Caco-2 (cell line): ENCODE data around the gene VWA3A. TPM values are rescaled to one million over a fixed set of nuclear protein-coding genes. Genes with fewer than 3 reads are reported as not detected.

Experiments used
- BruUV-seq: library from RNA; stranded (reverse); fragments of 400-500 nt; replicated peaks from 2 replicates; lab custom pipeline; 2021; lab: Mats Ljungman, UMichigan
- CTCF ChIA-PET: fragments of 300-600 bp; sonication (Branson Sonifier 250); formaldehyde crosslinking; loops from one replicate; lab custom pipeline; 2022; ENCODE audit warnings: antibody characterized with exemption; lab: Charles Lee
- POLR2A ChIA-PET: fragments of 300-600 bp; sonication (Branson Sonifier 250); formaldehyde crosslinking; loops from one replicate; lab custom pipeline; 2022; ENCODE audit warnings: antibody characterized with exemption; lab: Charles Lee
- DNase-seq, 2 experiments: peaks; one replicate each; pipeline versions ENCODE4 v3.0.0 to v3.0.0-alpha.2; 2020 to 2022
- H3K27me3 ChIP-seq: replicated peaks from 2 replicates; pipeline ENCODE4 v1.6.0; 2011; ENCODE audit warnings: low read length; ENCODE audit not compliant: control insufficient read depth, insufficient read depth
- H3K36me3 ChIP-seq: 2 replicates; pipeline ENCODE4 v1.5.1; 2011; ENCODE audit warnings: low read length; ENCODE audit not compliant: control insufficient read depth, insufficient read depth
- H3K4me1 ChIP-seq: fragments of 250-450 bp; sonication (Bioruptor Pico); 2 replicates; pipeline ENCODE4 v1.5.1; 2020; ENCODE audit warnings: mild to moderate bottlenecking
- H3K4me3 ChIP-seq: 2 replicates; pipeline ENCODE4 v1.5.1; 2011; ENCODE audit warnings: low read depth, mild to moderate bottlenecking, control low read depth, low read length
- H3K9me3 ChIP-seq: fragments of 250-450 bp; sonication (Bioruptor Pico); 2 replicates; pipeline ENCODE4 v1.5.1; 2020; ENCODE audit warnings: mild to moderate bottlenecking, moderate library complexity
- H3K27ac Mint-ChIP-seq: one replicate; pipeline ENCODE4 v1.8.0; 2022; ENCODE audit warnings: mixed read lengths; ENCODE audit not compliant: unreplicated experiment
- H3K27me3 Mint-ChIP-seq: one replicate; pipeline ENCODE4 v1.8.0; 2022; ENCODE audit warnings: mixed read lengths; ENCODE audit not compliant: insufficient read depth, unreplicated experiment
- H3K36me3 Mint-ChIP-seq: one replicate; pipeline ENCODE4 v1.8.0; 2022; ENCODE audit warnings: mild to moderate bottlenecking, mixed read lengths; ENCODE audit not compliant: insufficient read depth, unreplicated experiment
- H3K4me1 Mint-ChIP-seq: one replicate; pipeline ENCODE4 v1.8.0; 2022; ENCODE audit warnings: low read depth, mixed read lengths; ENCODE audit not compliant: unreplicated experiment
- H3K4me3 Mint-ChIP-seq: one replicate; pipeline ENCODE4 v1.8.0; 2022; ENCODE audit warnings: mild to moderate bottlenecking, moderate library complexity, mixed read lengths; ENCODE audit not compliant: unreplicated experiment
- H3K9me3 Mint-ChIP-seq: one replicate; pipeline ENCODE4 v1.8.0; 2022; ENCODE audit warnings: mixed read lengths; ENCODE audit not compliant: unreplicated experiment
- CTCF ChIP-seq, 2 experiments: fragments of 200-600 bp in 1 of 2; IDR thresholded peaks; 1 replicate in 1 of 2; 2 replicates in 1 of 2; pipeline versions ENCODE4 v1.5.1 to v1.8.0; 2011 to 2022; ENCODE audit warnings: antibody characterized with exemption in 1 of 2, control low read depth in 1 of 2, inconsistent platforms in 1 of 2, low read depth in 1 of 2, low read length in 1 of 2, mild to moderate bottlenecking in 1 of 2, moderate library complexity in 1 of 2; ENCODE audit not compliant: insufficient read depth in 1 of 2, severe bottlenecking in 1 of 2, unreplicated experiment in 1 of 2
- intact Hi-C: fragments of 100-400 bp; cut with micrococcal nuclease; formaldehyde crosslinking; loops from one replicate; pipeline ENCODE4 v1.10.0; 2022; ENCODE audit not compliant: unreplicated experiment
- total RNA-seq: library from RNA; stranded (reverse); gene quantifications from 2 replicates; pipeline ENCODE4 v1.2.3, GENCODE V29; 2022

Gene VWA3A
- total RNA-seq, 1 experiment from 2014 or later, result not detected

DNA sequence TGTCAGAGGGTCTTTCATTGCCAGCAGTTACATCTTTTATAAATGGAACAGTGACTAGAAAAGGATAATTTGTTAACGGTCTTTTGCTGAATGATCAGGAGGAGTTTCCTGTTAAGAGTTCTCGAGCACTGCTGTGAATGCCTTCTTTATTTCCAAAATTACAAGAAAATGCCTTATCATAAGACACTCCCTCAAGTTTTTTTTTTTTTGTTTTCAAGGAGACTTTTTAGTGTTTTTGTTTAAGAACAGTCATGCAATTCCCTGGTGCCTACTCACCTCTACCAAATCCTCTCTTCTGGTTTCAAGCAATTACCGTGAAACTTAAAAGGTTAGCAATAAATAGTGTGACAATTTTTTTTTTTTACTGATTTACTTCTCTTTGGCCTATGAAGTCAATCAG, 19.0 kb upstream of the VWA3A start:
- H3K4me1 Mint-ChIP-seq, result no peaks in the 10 kb centered on the region
- Histone ChIP-seq H3K27me3 (no peaks in the 10 kb centered on the region), H3K9me3 (no peaks in the 10 kb centered on the region), H3K36me3 (no peaks in the 10 kb centered on the region), H3K4me3 (no peak overlapping the region), H3K4me1 (no peaks in the 10 kb centered on the region)
- POLR2A ChIA-PET, result no interaction called here
- H3K36me3 Mint-ChIP-seq, result no peaks in the 10 kb centered on the region
- no peak for DNase-seq
- no peak overlapping the region for H3K27ac Mint-ChIP-seq
- no peaks in the 10 kb centered on the region for H3K9me3 Mint-ChIP-seq
- CTCF ChIA-PET, result no interaction called here
- H3K4me3 Mint-ChIP-seq, result no peak overlapping the region
- TF ChIP-seq CTCF (IDR thresholded peaks at IDR 0.05; ENCODE audit: insufficient read depth in 1 of 2, low read depth in 1 of 2, low read length in 1 of 2, severe bottlenecking in 1 of 2, unreplicated experiment in 1 of 2), result no peak
- no peaks in the 10 kb centered on the region for H3K27me3 Mint-ChIP-seq
- intact Hi-C loops, result no loop called here
- no TSS peak for BruUV-seq

- Histone ChIP-seq H3K9me3 (no peaks in the 10 kb centered on the region), H3K4me3 (no peak overlapping the region), H3K36me3 (no peaks in the 10 kb centered on the region), H3K4me1 (no peaks in the 10 kb centered on the region), H3K27me3 (no peaks in the 10 kb centered on the region)
- intact Hi-C loops, result loop anchor here (5.0 kb wide), 1 partner anchor 43 kb away; no protein-coding TSS in a partner anchor
- Mint-ChIP-seq H3K27me3 (no peaks in the 10 kb centered on the region), H3K27ac (no peak overlapping the region), H3K36me3 (no peaks in the 10 kb centered on the region), H3K9me3 (no peaks in the 10 kb centered on the region), H3K4me3 (no peak overlapping the region), H3K4me1 (no peaks in the 10 kb centered on the region)
- no peak for TF ChIP-seq CTCF (IDR thresholded peaks at IDR 0.05; ENCODE audit: insufficient read depth in 1 of 2, low read depth in 1 of 2, low read length in 1 of 2, severe bottlenecking in 1 of 2, unreplicated experiment in 1 of 2)
- BruUV-seq, result no TSS peak
- ChIA-PET CTCF (no interaction called here), POLR2A (interaction anchor here (0.6 kb wide), 1 partner anchor 57 kb away, joined by 3 read pairs; no protein-coding TSS in a partner anchor)
- DNase-seq, result no peak
These were observed 17.1 kb upstream of the VWA3A start for GRCh38 chr16:22075043-22075757.

DNA sequence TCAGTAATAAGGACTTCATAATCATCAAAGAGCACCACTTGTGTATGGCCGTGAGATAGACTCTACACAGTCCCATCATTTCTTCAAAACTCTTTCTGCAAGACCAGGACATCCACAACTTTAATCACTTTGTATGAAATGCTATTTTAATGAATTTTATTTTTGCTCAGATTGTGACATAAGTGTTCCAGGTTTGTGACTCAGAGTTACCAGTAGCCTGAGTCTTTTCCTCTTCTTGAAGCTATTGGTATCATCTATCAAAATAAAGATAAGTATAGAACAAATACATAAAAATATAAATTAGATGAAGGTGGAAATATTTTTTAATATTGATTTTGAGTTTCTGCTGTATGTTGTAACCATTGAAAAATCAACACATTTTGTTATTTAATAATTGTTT, 16.6 kb upstream of the VWA3A start:
- Histone ChIP-seq H3K36me3 (no peaks in the 10 kb centered on the region), H3K9me3 (no peaks in the 10 kb centered on the region), H3K27me3 (no peaks in the 10 kb centered on the region), H3K4me1 (no peaks in the 10 kb centered on the region), H3K4me3 (no peak overlapping the region)
- no peaks in the 10 kb centered on the region for H3K4me1 Mint-ChIP-seq
- H3K27me3 Mint-ChIP-seq, result no peaks in the 10 kb centered on the region
- H3K4me3 Mint-ChIP-seq, result no peak overlapping the region
- intact Hi-C loops, result loop anchor here (5.0 kb wide), 1 partner anchor 43 kb away; no protein-coding TSS in a partner anchor
- no peak for DNase-seq
- H3K27ac Mint-ChIP-seq, result no peak overlapping the region
- H3K9me3 Mint-ChIP-seq, result no peaks in the 10 kb centered on the region
- TF ChIP-seq CTCF (IDR thresholded peaks at IDR 0.05; ENCODE audit: insufficient read depth in 1 of 2, low read depth in 1 of 2, low read length in 1 of 2, severe bottlenecking in 1 of 2, unreplicated experiment in 1 of 2), result no peak
- H3K36me3 Mint-ChIP-seq, result no peaks in the 10 kb centered on the region
- ChIA-PET POLR2A (interaction anchor here (0.6 kb wide), 1 partner anchor 57 kb away, joined by 3 read pairs; no protein-coding TSS in a partner anchor), CTCF (no interaction called here)
- BruUV-seq, result no TSS peak
